Keratinocyte (primary cell): ENCODE measurements around the gene ARMC6.

Experiments
- EZH2 ChIP-seq: IDR thresholded peaks from one replicate; pipeline ENCODE4 v1.6.1; 2012; ENCODE audit warnings: inconsistent platforms, mild to moderate bottlenecking, low read length, moderate library complexity
- TF ChIP-seq, protein P1 (sequence below), 3 experiments: IDR thresholded peaks in 1 of 3; conservative IDR thresholded peaks in 1 of 3; optimal IDR thresholded peaks in 1 of 3; 2 replicates in 2 of 3; 3 replicates in 1 of 3; pipeline versions ENCODE3 to v1.5.1; 2011; ENCODE audit warnings: low read length in 3 of 3, mild to moderate bottlenecking in 3 of 3, moderate library complexity in 2 of 3, control low read depth in 1 of 3, inconsistent platforms in 1 of 3; ENCODE audit not compliant: insufficient read depth in 2 of 3; ENCODE audit errors: extremely low read depth in 1 of 3

DNA sequence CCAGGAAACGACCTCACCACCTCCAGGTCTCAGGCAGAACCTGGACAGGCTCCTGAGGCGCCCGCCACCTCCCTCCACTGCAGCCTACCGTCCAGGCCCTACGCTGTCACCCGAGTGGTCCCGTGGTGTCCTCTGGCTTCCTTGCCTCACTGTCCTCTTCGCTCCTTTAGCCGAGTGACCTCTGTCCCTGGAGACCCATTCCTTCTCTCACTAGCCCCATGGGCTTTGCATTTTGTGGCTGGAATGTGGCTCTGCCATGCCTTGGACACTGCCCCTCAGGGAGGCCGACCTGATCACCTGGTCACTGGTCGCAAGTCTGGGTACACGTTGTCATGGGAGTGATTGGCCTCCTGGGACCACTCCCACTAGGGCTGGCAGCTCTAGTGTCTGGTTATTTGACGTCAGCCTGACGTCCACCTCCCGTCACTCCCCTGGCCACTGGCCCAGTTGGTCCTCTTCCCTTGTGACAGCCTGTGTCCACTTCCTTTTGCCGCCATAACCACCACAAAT, 48.3 kb downstream of the ARMC6 start:
- TF ChIP-seq, protein P1, sequence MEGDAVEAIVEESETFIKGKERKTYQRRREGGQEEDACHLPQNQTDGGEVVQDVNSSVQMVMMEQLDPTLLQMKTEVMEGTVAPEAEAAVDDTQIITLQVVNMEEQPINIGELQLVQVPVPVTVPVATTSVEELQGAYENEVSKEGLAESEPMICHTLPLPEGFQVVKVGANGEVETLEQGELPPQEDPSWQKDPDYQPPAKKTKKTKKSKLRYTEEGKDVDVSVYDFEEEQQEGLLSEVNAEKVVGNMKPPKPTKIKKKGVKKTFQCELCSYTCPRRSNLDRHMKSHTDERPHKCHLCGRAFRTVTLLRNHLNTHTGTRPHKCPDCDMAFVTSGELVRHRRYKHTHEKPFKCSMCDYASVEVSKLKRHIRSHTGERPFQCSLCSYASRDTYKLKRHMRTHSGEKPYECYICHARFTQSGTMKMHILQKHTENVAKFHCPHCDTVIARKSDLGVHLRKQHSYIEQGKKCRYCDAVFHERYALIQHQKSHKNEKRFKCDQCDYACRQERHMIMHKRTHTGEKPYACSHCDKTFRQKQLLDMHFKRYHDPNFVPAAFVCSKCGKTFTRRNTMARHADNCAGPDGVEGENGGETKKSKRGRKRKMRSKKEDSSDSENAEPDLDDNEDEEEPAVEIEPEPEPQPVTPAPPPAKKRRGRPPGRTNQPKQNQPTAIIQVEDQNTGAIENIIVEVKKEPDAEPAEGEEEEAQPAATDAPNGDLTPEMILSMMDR (optimal IDR thresholded peaks at IDR 0.05 in 1 of 3, IDR thresholded peaks at IDR 0.05 in 1 of 3, conservative IDR thresholded peaks at IDR 0.05 in 1 of 3; ENCODE audit: extremely low read depth in 1 of 3, insufficient read depth in 2 of 3, low read length in 3 of 3): no peak
- no peak for TF ChIP-seq EZH2
